Loucy (cell line): ENCODE results near the gene TLCD3B.

Experiments used
- H2AFZ ChIP-seq: fragments of 200-600 bp; sonication (generic); 2 replicates; pipeline ENCODE4 v1.6.0; 2016; ENCODE audit warnings: antibody characterized with exemption, mild to moderate bottlenecking, low read length, moderate library complexity
- H3F3A ChIP-seq: fragments of 200-600 bp; 2 replicates; pipeline ENCODE4 v1.6.0; 2016; ENCODE audit warnings: antibody characterized with exemption, low read depth, mild to moderate bottlenecking
- H3K27me3 ChIP-seq: fragments of 200-600 bp; sonication (generic); 2 replicates; pipeline ENCODE4 v1.6.1; 2014; ENCODE audit warnings: low read length, mild to moderate bottlenecking; ENCODE audit not compliant: insufficient read depth, poor library complexity, severe bottlenecking
- H3K36me3 ChIP-seq: fragments of 200-600 bp; sonication (generic); 2 replicates; pipeline ENCODE4 v1.6.1; 2016; ENCODE audit warnings: low read length; ENCODE audit not compliant: insufficient read depth
- H3K4me1 ChIP-seq: fragments of 200-600 bp; sonication (generic); 2 replicates; pipeline ENCODE4 v1.5.1; 2014; ENCODE audit warnings: low read length, mild to moderate bottlenecking; ENCODE audit not compliant: insufficient read depth, poor library complexity, severe bottlenecking
- H3K4me2 ChIP-seq: fragments of 200-600 bp; sonication (generic); 2 replicates; pipeline ENCODE4 v1.6.0; 2014; ENCODE audit warnings: antibody characterized with exemption, low read length, low read depth, mild to moderate bottlenecking; ENCODE audit not compliant: poor library complexity, severe bottlenecking
- H3K4me3 ChIP-seq: fragments of 200-600 bp; sonication (generic); 2 replicates; pipeline ENCODE4 v1.5.1; 2014; ENCODE audit warnings: low read length, mild to moderate bottlenecking, mixed read lengths; ENCODE audit not compliant: poor library complexity, severe bottlenecking
- H3K79me2 ChIP-seq: fragments of 200-600 bp; sonication (generic); 2 replicates; pipeline ENCODE4 v1.6.1; 2014; ENCODE audit warnings: low read length; ENCODE audit not compliant: insufficient read depth
- H3K9ac ChIP-seq: fragments of 200-600 bp; sonication (generic); 2 replicates; pipeline ENCODE4 v1.6.0; 2014; ENCODE audit warnings: mild to moderate bottlenecking, low read depth, low read length, moderate library complexity; ENCODE audit not compliant: poor library complexity, severe bottlenecking
- H3K9me2 ChIP-seq: fragments of 200-600 bp; sonication (generic); replicated peaks from 2 replicates; pipeline ENCODE4 v1.6.1; 2016; ENCODE audit warnings: low read depth, low read length, mixed read lengths
- H3K9me3 ChIP-seq: fragments of 200-600 bp; sonication (generic); 2 replicates; pipeline ENCODE4 v1.6.1; 2014; ENCODE audit warnings: mild to moderate bottlenecking, antibody characterized with exemption, low read length, low read depth; ENCODE audit not compliant: insufficient read depth
- H4K20me1 ChIP-seq: fragments of 200-600 bp; sonication (generic); 2 replicates; pipeline ENCODE4 v1.6.0; 2014; ENCODE audit warnings: antibody characterized with exemption, low read length, mild to moderate bottlenecking; ENCODE audit not compliant: insufficient read depth, poor library complexity, severe bottlenecking
- CTCF ChIP-seq: fragments of 200-600 bp; sonication (generic); conservative IDR thresholded peaks from 2 replicates; pipeline ENCODE4 v1.5.1; 2014; ENCODE audit warnings: mild to moderate bottlenecking, antibody characterized with exemption, low read length
- EZH2phosphoT487 ChIP-seq: fragments of 200-600 bp; IDR thresholded peaks from 2 replicates; pipeline ENCODE4 v1.6.1; 2018; ENCODE audit warnings: antibody characterized with exemption, mild to moderate bottlenecking, moderate library complexity, borderline replicate concordance

Gene TLCD3B

DNA sequence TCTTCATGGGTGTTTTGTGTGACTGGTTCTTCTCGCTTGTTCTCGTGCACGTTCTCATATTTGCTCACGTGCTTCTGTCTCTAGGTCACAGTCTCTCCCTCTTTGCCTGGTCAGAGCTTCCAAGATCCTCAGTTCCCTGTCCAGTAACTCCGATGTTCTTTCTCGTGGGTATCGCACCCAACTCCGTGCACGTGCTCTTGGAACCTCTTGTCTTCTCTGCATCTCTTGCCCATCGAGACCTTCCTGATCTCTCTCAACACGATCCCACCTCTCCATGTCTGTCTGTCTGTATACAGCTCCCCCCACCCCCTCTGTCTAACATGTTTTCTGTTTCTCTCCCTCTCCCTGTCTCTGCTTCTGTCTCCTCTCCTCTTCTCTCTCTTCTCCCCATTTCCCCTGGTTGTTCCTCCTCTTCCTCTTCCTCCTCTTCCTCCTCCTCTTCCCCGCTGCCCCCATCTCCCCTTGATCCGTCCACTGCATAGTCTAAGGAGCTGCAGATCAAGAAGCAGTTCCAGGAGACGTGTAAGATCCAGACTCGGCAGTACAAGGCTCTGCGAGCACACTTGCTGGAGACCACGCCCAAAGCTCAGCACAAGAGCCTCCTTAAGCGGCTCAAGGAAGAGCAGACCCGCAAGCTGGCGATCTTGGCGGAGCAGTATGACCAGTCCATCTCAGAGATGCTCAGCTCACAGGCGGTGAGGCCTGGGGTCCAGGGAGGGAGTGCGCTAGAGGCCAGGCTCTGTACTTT lies 41.8 kb downstream of the TLCD3B start:
- no peaks in the 10 kb centered on the region for H3K9me3 ChIP-seq
- no peak overlapping the region for H3K4me2 ChIP-seq
- TF ChIP-seq CTCF (no peak), EZH2phosphoT487 (no peak)
- peaks cover 4% of the 10 kb centered on the region for H4K20me1 ChIP-seq
- H2AFZ ChIP-seq, result no peak overlapping the region
- H3K36me3 ChIP-seq, result peaks cover 72% of the 10 kb centered on the region; the same call in 1 of the 2 replicates
- no peak overlapping the region for H3K9ac ChIP-seq
- no peaks in the 10 kb centered on the region for H3K9me2 ChIP-seq
- peaks cover 8% of the 10 kb centered on the region for H3K79me2 ChIP-seq
- H3K27me3 ChIP-seq, result no peaks in the 10 kb centered on the region
- H3K4me3 ChIP-seq, result no peak overlapping the region
- peaks cover 6% of the 10 kb centered on the region for H3K4me1 ChIP-seq
- 0 out of 2 replicates have a peak, but pooled peaks cover 3% of the 10 kb centered on the region for H3F3A ChIP-seq

DNA sequence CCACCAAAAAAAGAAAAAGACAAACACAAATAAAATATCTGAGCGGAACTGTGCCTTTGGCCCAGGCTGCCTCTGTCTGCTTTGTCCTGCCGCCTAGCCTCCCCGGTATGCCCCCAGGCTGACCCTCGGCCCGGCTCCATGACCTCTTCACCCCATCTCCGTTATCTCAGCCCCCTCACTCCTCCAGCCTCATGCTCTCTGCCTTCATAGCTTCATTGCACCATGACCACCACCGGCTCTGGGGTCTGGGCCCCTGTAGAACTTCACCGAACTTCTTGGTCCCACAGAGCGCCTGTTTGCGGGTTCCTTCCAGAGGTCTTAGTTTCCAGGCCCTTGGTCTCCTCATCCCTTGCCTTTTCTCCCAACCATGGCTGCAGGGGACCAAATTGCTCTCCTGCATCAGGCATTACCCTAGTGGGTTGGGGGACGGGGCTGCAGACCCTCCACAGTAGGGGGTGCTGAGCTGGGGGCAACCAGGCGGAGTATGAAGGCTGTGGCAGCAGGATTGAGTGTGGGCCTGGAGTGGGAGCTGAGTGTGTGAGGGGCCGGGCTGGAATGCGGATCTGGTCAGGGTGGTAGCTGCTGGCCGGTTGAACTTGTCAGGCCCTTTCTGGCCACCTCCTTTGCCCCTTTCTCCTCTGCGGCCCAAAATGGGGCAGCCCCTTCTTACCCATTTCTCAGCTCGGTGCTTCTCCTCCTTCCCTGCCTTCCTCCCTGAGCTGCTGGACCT lies 42.6 kb downstream of the TLCD3B start:
- Histone ChIP-seq H3K79me2 (peaks cover under 1% of the 10 kb centered on the region; the same call in 1 of the 2 replicates), H3K4me1 (no peaks in the 10 kb centered on the region), H3F3A (0 out of 2 replicates have a peak, but pooled peaks cover 3% of the 10 kb centered on the region), H3K9me3 (no peaks in the 10 kb centered on the region), H3K27me3 (no peaks in the 10 kb centered on the region), H4K20me1 (no peaks in the 10 kb centered on the region), H3K4me3 (no peak overlapping the region), H3K9ac (no peak overlapping the region), H3K36me3 (peaks cover 77% of the 10 kb centered on the region; the same call in 1 of the 2 replicates), H3K4me2 (no peak overlapping the region), H3K9me2 (no peaks in the 10 kb centered on the region), H2AFZ (no peak overlapping the region)
- no peak for TF ChIP-seq EZH2phosphoT487
- TF ChIP-seq CTCF, result no peak

DNA sequence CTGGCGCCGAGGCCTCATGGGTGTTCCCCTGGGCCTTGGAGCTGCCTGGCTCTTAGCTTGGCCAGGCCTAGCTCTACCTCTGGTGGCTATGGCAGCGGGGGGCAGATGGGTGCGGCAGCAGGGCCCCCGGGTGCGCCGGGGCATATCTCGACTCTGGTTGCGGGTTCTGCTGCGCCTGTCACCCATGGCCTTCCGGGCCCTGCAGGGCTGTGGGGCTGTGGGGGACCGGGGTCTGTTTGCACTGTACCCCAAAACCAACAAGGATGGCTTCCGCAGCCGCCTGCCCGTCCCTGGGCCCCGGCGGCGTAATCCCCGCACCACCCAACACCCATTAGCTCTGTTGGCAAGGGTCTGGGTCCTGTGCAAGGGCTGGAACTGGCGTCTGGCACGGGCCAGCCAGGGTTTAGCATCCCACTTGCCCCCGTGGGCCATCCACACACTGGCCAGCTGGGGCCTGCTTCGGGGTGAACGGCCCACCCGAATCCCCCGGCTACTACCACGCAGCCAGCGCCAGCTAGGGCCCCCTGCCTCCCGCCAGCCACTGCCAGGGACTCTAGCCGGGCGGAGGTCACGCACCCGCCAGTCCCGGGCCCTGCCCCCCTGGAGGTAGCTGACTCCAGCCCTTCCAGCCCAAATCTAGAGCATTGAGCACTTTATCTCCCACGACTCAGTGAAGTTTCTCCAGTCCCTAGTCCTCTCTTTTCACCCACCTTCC lies 43.5 kb downstream of the TLCD3B start:
- TF ChIP-seq CTCF, result no peak
- TF ChIP-seq EZH2phosphoT487, result no peak
- no peaks in the 10 kb centered on the region for H3K9me3 ChIP-seq
- H3K9me2 ChIP-seq, result no peaks in the 10 kb centered on the region
- no peak overlapping the region for H2AFZ ChIP-seq
- no peaks in the 10 kb centered on the region for H4K20me1 ChIP-seq
- H3K9ac ChIP-seq, result no peak overlapping the region
- H3K4me1 ChIP-seq, result no peaks in the 10 kb centered on the region
- H3K4me2 ChIP-seq, result no peak overlapping the region
- H3K36me3 ChIP-seq, result peaks cover 83% of the 10 kb centered on the region; the same call in 1 of the 2 replicates
- 0 out of 2 replicates have a peak, but pooled peaks cover 3% of the 10 kb centered on the region for H3F3A ChIP-seq
- no peaks in the 10 kb centered on the region for H3K27me3 ChIP-seq
- H3K4me3 ChIP-seq, result no peak overlapping the region
- H3K79me2 ChIP-seq, result no peaks in the 10 kb centered on the region
